Fibroblast of lung (primary cell): ENCODE data around the gene TRAPPC1. TPM values are rescaled to one million over a fixed set of nuclear protein-coding genes. Genes with fewer than 3 reads are reported as not detected.

Experiments
- DNase-seq, 2 donors: peaks; one replicate each; pipeline versions ENCODE4 v3.0.0 to v3.0.0-alpha.2; 2010; ENCODE audit warnings: low read depth in 2 of 2
- H2AFZ ChIP-seq: 2 replicates; pipeline ENCODE4 v1.5.1; 2012; ENCODE audit warnings: low read length, control low read depth, inconsistent platforms
- H3K27ac ChIP-seq: 2 replicates; pipeline ENCODE4 v1.5.1; 2011; ENCODE audit warnings: low read length, control low read depth; ENCODE audit not compliant: insufficient read depth
- H3K27me3 ChIP-seq: 2 replicates; pipeline ENCODE4 v1.5.1; 2011; ENCODE audit warnings: mild to moderate bottlenecking, low read length; ENCODE audit not compliant: control insufficient read depth, insufficient read depth
- H3K36me3 ChIP-seq: 2 replicates; pipeline ENCODE4 v1.5.1; 2011; ENCODE audit warnings: low read length; ENCODE audit not compliant: control insufficient read depth, insufficient read depth
- H3K4me1 ChIP-seq: 2 replicates; pipeline ENCODE4 v1.5.1; 2011; ENCODE audit warnings: low read length; ENCODE audit not compliant: control insufficient read depth, insufficient read depth; ENCODE audit errors: extremely low read depth
- H3K4me2 ChIP-seq: 2 replicates; pipeline ENCODE4 v1.5.1; 2011; ENCODE audit warnings: low read length, control low read depth; ENCODE audit not compliant: insufficient read depth; ENCODE audit errors: extremely low read depth
- H3K4me3 ChIP-seq, 4 experiments: fragments of 200-600 bp in 1 of 4; sonication (generic) in 1 of 4; replicated peaks in 1 of 4; 2 replicates each; pipeline ENCODE4 v1.5.1; 2011 to 2016; ENCODE audit warnings: low read length in 4 of 4, low read depth in 3 of 4, mild to moderate bottlenecking in 3 of 4, control low read depth in 2 of 4, inconsistent platforms in 1 of 4, mixed read lengths in 1 of 4; ENCODE audit not compliant: insufficient read depth in 1 of 4; ENCODE audit errors: control extremely low read depth in 1 of 4
- H3K79me2 ChIP-seq: 2 replicates; pipeline ENCODE4 v1.5.1; 2012; ENCODE audit warnings: mild to moderate bottlenecking, low read length, inconsistent platforms; ENCODE audit not compliant: control insufficient read depth, insufficient read depth
- H3K9ac ChIP-seq: 2 replicates; pipeline ENCODE4 v1.5.1; 2011; ENCODE audit warnings: mild to moderate bottlenecking, low read length, control low read depth; ENCODE audit not compliant: insufficient read depth
- H3K9me3 ChIP-seq: 2 replicates; pipeline ENCODE4 v1.5.1; 2012; ENCODE audit warnings: low read depth, low read length; ENCODE audit not compliant: control insufficient read depth, insufficient read depth
- H4K20me1 ChIP-seq: 2 replicates; pipeline ENCODE4 v1.5.1; 2011; ENCODE audit warnings: low read length; ENCODE audit not compliant: control insufficient read depth, insufficient read depth; ENCODE audit errors: extremely low read depth
- EZH2 ChIP-seq: IDR thresholded peaks from 2 replicates; pipeline ENCODE4 v1.5.1; 2012; ENCODE audit warnings: low read length, control low read depth, mild to moderate bottlenecking; ENCODE audit errors: missing control alignments
- polyA plus RNA-seq, 2 donors: library from polyadenylated mRNA; depleted of rRNA in 1 of 2; stranded (reverse) in 1 of 2; unstranded in 1 of 2; fragments of >200 nt; gene quantifications; 2 replicates each; pipeline ENCODE4 v1.2.1, GENCODE V29; 2011 to 2012; ENCODE audit warnings: missing spikeins in 1 of 2
- total RNA-seq: library from RNA; depleted of rRNA; stranded (reverse); fragments of >200 nt; gene quantifications from 2 replicates; pipeline ENCODE4 v1.2.1, GENCODE V29; 2014
- TF ChIP-seq, protein P1 (sequence below), 2 donors: IDR thresholded peaks in 1 of 2; conservative IDR thresholded peaks in 1 of 2; 1 replicate in 1 of 2; 2 replicates in 1 of 2; pipeline ENCODE4 v1.5.1; 2011 to 2012; ENCODE audit warnings: low read length in 2 of 2, control low read depth in 1 of 2, inconsistent platforms in 1 of 2, low read depth in 1 of 2, mild to moderate bottlenecking in 1 of 2

Gene TRAPPC1
- total and polyA plus RNA-seq, 2 donors (not counting 1 experiment from before 2014, with no cell fraction given) = 61.9 to 342 TPM

- no peaks in the 10 kb centered on the region for H3K9me3 ChIP-seq
- no peaks in the 10 kb centered on the region for H3K79me2 ChIP-seq
- H3K4me2 ChIP-seq = no peak overlapping the region
- peaks cover 5% of the 10 kb centered on the region for H3K4me1 ChIP-seq
- H4K20me1 ChIP-seq = no peaks in the 10 kb centered on the region
- TF ChIP-seq EZH2 = no peak
- TF ChIP-seq, protein P1, sequence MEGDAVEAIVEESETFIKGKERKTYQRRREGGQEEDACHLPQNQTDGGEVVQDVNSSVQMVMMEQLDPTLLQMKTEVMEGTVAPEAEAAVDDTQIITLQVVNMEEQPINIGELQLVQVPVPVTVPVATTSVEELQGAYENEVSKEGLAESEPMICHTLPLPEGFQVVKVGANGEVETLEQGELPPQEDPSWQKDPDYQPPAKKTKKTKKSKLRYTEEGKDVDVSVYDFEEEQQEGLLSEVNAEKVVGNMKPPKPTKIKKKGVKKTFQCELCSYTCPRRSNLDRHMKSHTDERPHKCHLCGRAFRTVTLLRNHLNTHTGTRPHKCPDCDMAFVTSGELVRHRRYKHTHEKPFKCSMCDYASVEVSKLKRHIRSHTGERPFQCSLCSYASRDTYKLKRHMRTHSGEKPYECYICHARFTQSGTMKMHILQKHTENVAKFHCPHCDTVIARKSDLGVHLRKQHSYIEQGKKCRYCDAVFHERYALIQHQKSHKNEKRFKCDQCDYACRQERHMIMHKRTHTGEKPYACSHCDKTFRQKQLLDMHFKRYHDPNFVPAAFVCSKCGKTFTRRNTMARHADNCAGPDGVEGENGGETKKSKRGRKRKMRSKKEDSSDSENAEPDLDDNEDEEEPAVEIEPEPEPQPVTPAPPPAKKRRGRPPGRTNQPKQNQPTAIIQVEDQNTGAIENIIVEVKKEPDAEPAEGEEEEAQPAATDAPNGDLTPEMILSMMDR (conservative IDR thresholded peaks at IDR 0.05 in 1 of 2, IDR thresholded peaks at IDR 0.05 in 1 of 2; ENCODE audit: low read depth in 1 of 2, low read length in 2 of 2) = no peak
- no peak overlapping the region for H2AFZ ChIP-seq
- no peaks in the 10 kb centered on the region for H3K27me3 ChIP-seq
- no peak overlapping the region for H3K27ac ChIP-seq
- DNase-seq = no peak
- H3K36me3 ChIP-seq = peaks cover 32% of the 10 kb centered on the region
- no peak overlapping the region for H3K9ac ChIP-seq
- H3K4me3 ChIP-seq = no peak overlapping the region
Measured at GRCh38 chr17:7910281-7910680, 21.5 kb downstream of the TRAPPC1 start.

- Histone ChIP-seq H3K27me3 (no peaks in the 10 kb centered on the region), H3K4me3 (no peak overlapping the region), H2AFZ (no peak overlapping the region), H3K79me2 (no peaks in the 10 kb centered on the region), H3K9ac (no peak overlapping the region), H3K4me1 (no peaks in the 10 kb centered on the region), H3K27ac (no peak overlapping the region), H4K20me1 (no peaks in the 10 kb centered on the region), H3K36me3 (peaks cover 38% of the 10 kb centered on the region), H3K9me3 (no peaks in the 10 kb centered on the region), H3K4me2 (no peak overlapping the region)
- no peak for DNase-seq
- TF ChIP-seq, protein P1 (conservative IDR thresholded peaks at IDR 0.05 in 1 of 2, IDR thresholded peaks at IDR 0.05 in 1 of 2; ENCODE audit: low read depth in 1 of 2, low read length in 2 of 2) = no peak
- no peak for TF ChIP-seq EZH2
Measured at GRCh38 chr17:7909089-7909488, 22.7 kb downstream of the TRAPPC1 start.

- DNase-seq = no peak
- no peak overlapping the region for H3K4me2 ChIP-seq
- H3K4me1 ChIP-seq = no peaks in the 10 kb centered on the region
- H3K36me3 ChIP-seq = peaks cover 38% of the 10 kb centered on the region
- no peaks in the 10 kb centered on the region for H3K27me3 ChIP-seq
- H3K79me2 ChIP-seq = no peaks in the 10 kb centered on the region
- no peak for TF ChIP-seq EZH2
- TF ChIP-seq, protein P1 (conservative IDR thresholded peaks at IDR 0.05 in 1 of 2, IDR thresholded peaks at IDR 0.05 in 1 of 2; ENCODE audit: low read depth in 1 of 2, low read length in 2 of 2) = no peak
- H4K20me1 ChIP-seq = no peaks in the 10 kb centered on the region
- no peak overlapping the region for H3K4me3 ChIP-seq
- H3K27ac ChIP-seq = no peak overlapping the region
- H2AFZ ChIP-seq = no peak overlapping the region
- H3K9me3 ChIP-seq = no peaks in the 10 kb centered on the region
- H3K9ac ChIP-seq = no peak overlapping the region
Measured at GRCh38 chr17:7903154-7904103, 28.3 kb downstream of the TRAPPC1 start.
